B cell (primary cell): ENCODE results near the gene CACNA2D1. TPM values are rescaled to one million over a fixed set of nuclear protein-coding genes. Genes with fewer than 3 reads are reported as not detected.

ENCODE experiments used
- ATAC-seq: fragments of 200-7000 bp; cut with Tn5 transposase; one replicate; pipeline ENCODE4 v1.10.0; 2021; ENCODE audit warnings: low read depth, mild to moderate bottlenecking, moderate number of reproducible peaks, moderate library complexity
- CTCF ChIA-PET: fragments of 350-600 bp; sonication (Branson Sonifier 250); formaldehyde crosslinking; loops from one replicate; lab custom pipeline; 2021; ENCODE audit warnings: antibody characterized with exemption, inconsistent platforms; lab: Charles Lee
- POLR2A ChIA-PET: fragments of 350-600 bp; sonication (Branson Sonifier 250); formaldehyde crosslinking; loops from one replicate; lab custom pipeline; 2021; ENCODE audit warnings: antibody characterized with exemption; lab: Charles Lee
- DNase-seq: peaks from one replicate; pipeline ENCODE4 v3.0.0; 2013
- H2AFZ ChIP-seq: 2 replicates; pipeline ENCODE4 v1.6.1; 2012; ENCODE audit warnings: mild to moderate bottlenecking, low read depth, low read length; ENCODE audit not compliant: insufficient read depth, poor library complexity, severe bottlenecking
- H3K27ac ChIP-seq, 2 donors: 1 replicate in 1 of 2; 2 replicates in 1 of 2; pipeline ENCODE4 v1.5.1; 2012 to 2013; ENCODE audit warnings: low read length in 2 of 2, mild to moderate bottlenecking in 2 of 2, moderate library complexity in 1 of 2
- H3K27me3 ChIP-seq, 4 experiments: fragments of 200-600 bp in 1 of 4; sonication (generic) in 1 of 4; replicated peaks in 1 of 4; 1 replicate in 2 of 4; 2 replicates in 2 of 4; pipeline versions ENCODE4 v1.6.1 to v1.7.0; 2013 to 2016; ENCODE audit warnings: low read length in 3 of 4, mild to moderate bottlenecking in 2 of 4, mixed read lengths in 1 of 4, moderate library complexity in 1 of 4; ENCODE audit not compliant: insufficient read depth in 4 of 4, control insufficient read depth in 3 of 4; ENCODE audit errors: control extremely low read depth in 1 of 4
- H3K36me3 ChIP-seq, 2 experiments: replicated peaks in 1 of 2; 1 replicate in 1 of 2; 2 replicates in 1 of 2; pipeline versions ENCODE4 v1.6.1 to v1.7.1; 2013; ENCODE audit warnings: low read length in 1 of 2; ENCODE audit not compliant: insufficient read depth in 2 of 2, control insufficient read depth in 1 of 2; ENCODE audit errors: control extremely low read depth in 1 of 2, extremely low read depth in 1 of 2
- H3K4me1 ChIP-seq, 2 donors: fragments of 200-600 bp in 1 of 2; sonication (generic) in 1 of 2; 1 replicate in 1 of 2; 2 replicates in 1 of 2; pipeline versions ENCODE4 v1.5.1 to v1.6.1; 2013 to 2017; ENCODE audit warnings: low read length in 2 of 2; ENCODE audit not compliant: control insufficient read depth in 2 of 2, insufficient read depth in 2 of 2
- H3K4me2 ChIP-seq: replicated peaks from 2 replicates; pipeline ENCODE3; 2012; ENCODE audit warnings: mild to moderate bottlenecking, low read depth, low read length; ENCODE audit not compliant: poor library complexity, severe bottlenecking
- H3K4me3 ChIP-seq, 5 experiments: fragments of 200-600 bp in 1 of 5; sonication (generic) in 1 of 5; 1 replicate in 3 of 5; 2 replicates in 2 of 5; pipeline versions ENCODE4 v1.5.1 to v1.7.0; 2011 to 2016; ENCODE audit warnings: low read length in 4 of 5, mild to moderate bottlenecking in 4 of 5, low read depth in 2 of 5, control low read depth in 1 of 5, moderate library complexity in 1 of 5; ENCODE audit not compliant: insufficient read depth in 1 of 5; ENCODE audit errors: control extremely low read depth in 1 of 5, extremely low read depth in 1 of 5
- H3K79me2 ChIP-seq: fragments of 200-600 bp; sonication (generic); one replicate; pipeline ENCODE4 v1.6.0; 2016; ENCODE audit warnings: low read length; ENCODE audit not compliant: control insufficient read depth, insufficient read depth
- H3K9ac ChIP-seq: fragments of 200-600 bp; sonication (generic); 2 replicates; pipeline ENCODE4 v1.6.1; 2017; ENCODE audit warnings: mild to moderate bottlenecking, low read length, moderate library complexity
- H3K9me3 ChIP-seq, 3 donors: one replicate each; pipeline versions ENCODE4 v1.6.1 to v1.7.1; 2013; ENCODE audit warnings: low read length in 2 of 3; ENCODE audit not compliant: control insufficient read depth in 2 of 3, insufficient read depth in 1 of 3; ENCODE audit errors: control extremely low read depth in 1 of 3
- H4K20me1 ChIP-seq: 2 replicates; pipeline ENCODE4 v1.6.0; 2012; ENCODE audit warnings: mild to moderate bottlenecking, low read length; ENCODE audit not compliant: insufficient read depth, control insufficient read depth, poor library complexity, severe bottlenecking
- H3K27ac Mint-ChIP-seq: one replicate; pipeline ENCODE4 v1.8.0; 2021; ENCODE audit warnings: mixed read lengths
- H3K27me3 Mint-ChIP-seq: one replicate; pipeline ENCODE4 v1.8.0; 2021; ENCODE audit warnings: mixed read lengths
- H3K4me1 Mint-ChIP-seq: one replicate; pipeline ENCODE4 v1.8.0; 2021; ENCODE audit warnings: mixed read lengths
- H3K4me3 Mint-ChIP-seq: one replicate; pipeline ENCODE4 v1.8.0; 2021; ENCODE audit warnings: mixed read lengths
- H3K9me3 Mint-ChIP-seq: one replicate; pipeline ENCODE4 v1.8.0; 2022; ENCODE audit warnings: mixed read lengths; ENCODE audit not compliant: insufficient read depth
- CTCF ChIP-seq: fragments of 200-600 bp; IDR thresholded peaks from one replicate; pipeline ENCODE4 v1.8.0; 2022; ENCODE audit warnings: antibody characterized with exemption, mild to moderate bottlenecking
- EZH2 ChIP-seq: IDR thresholded peaks from 2 replicates; pipeline ENCODE4 v1.6.1; 2012; ENCODE audit warnings: borderline replicate concordance, low read depth, mild to moderate bottlenecking, moderate library complexity, low read length; ENCODE audit not compliant: insufficient read depth, poor library complexity, severe bottlenecking
- WGBS: methylation state at CpG from one replicate; pipeline ENCODE4 v1.1.5; 2013; ENCODE audit warnings: missing lambda C conversion rate; ENCODE audit not compliant: insufficient coverage; 5-methylcytosine and 5-hydroxymethylcytosine counted together
- intact Hi-C: fragments of 100-400 bp; cut with micrococcal nuclease; formaldehyde crosslinking; loops from one replicate; pipeline ENCODE4 v1.10.0; 2022
- polyA plus RNA-seq: library from polyadenylated mRNA; depleted of rRNA; stranded (reverse); fragments of >200 nt; gene quantifications from 2 replicates; pipeline ENCODE4 v1.2.3, GENCODE V29; 2012
- total RNA-seq, 2 donors: library from RNA; stranded (reverse); fragments of 120-200 nt in 1 of 2; gene quantifications; 1 replicate in 1 of 2; 2 replicates in 1 of 2; pipeline versions ENCODE4 v1.2.3 to v1.2.4, GENCODE V29; 2013 to 2022

The CACNA2D1 gene
- total and polyA plus RNA-seq, 2 donors (not counting 1 experiment from before 2014, with no cell fraction given): not detected

DNA sequence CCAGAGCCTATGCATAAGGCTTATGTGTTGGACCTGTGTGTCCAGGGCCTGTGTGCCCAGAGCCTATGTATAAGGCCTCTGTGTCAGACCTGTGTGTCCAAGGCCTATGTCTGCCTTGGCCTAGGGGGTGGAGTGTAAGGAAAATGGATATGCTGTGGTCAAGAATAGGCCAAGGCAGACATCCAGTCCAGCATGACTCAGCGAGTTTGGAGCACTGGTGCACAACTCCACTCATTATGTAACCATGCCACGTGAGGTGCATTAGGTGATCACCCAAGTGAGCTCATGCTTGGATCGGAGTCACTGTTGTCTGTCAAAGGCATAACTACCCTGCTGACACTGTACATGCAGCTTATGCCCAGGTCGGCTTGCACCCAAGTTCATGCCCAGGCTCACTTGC, 238.9 kb downstream of the CACNA2D1 start:
- peaks cover 0 to 16% (median 0%) of the 10 kb centered on the region in 3 donors for H3K9me3 ChIP-seq
- no peak overlapping the region for H2AFZ ChIP-seq
- H3K4me2 ChIP-seq: no peak overlapping the region
- H3K79me2 ChIP-seq: no peaks in the 10 kb centered on the region
- WGBS: 82% methylated on average over 4 of the region's 4 CpGs
- no peak for TF ChIP-seq EZH2
- no peak for TF ChIP-seq CTCF
- intact Hi-C loops: no loop called here
- Mint-ChIP-seq H3K4me1 (no peaks in the 10 kb centered on the region), H3K27ac (no peak overlapping the region), H3K27me3 (no peaks in the 10 kb centered on the region), H3K9me3 (no peaks in the 10 kb centered on the region), H3K4me3 (no peak overlapping the region)
- no peaks in the 10 kb centered on the region for H4K20me1 ChIP-seq
- ATAC-seq (no peak), DNase-seq (no peak)
- H3K36me3 ChIP-seq: no peaks in the 10 kb centered on the region
- no peak overlapping the region for H3K27ac ChIP-seq
- POLR2A ChIA-PET: no interaction called here
- no peak overlapping the region for H3K4me3 ChIP-seq
- no peaks in the 10 kb centered on the region for H3K4me1 ChIP-seq
- H3K27me3 ChIP-seq: no peaks in the 10 kb centered on the region
- CTCF ChIA-PET: no interaction called here
- no peak overlapping the region for H3K9ac ChIP-seq

GRCh38 chr7:82202965-82203364, 240.6 kb downstream of the CACNA2D1 start:
- Histone ChIP-seq H3K9me3 (peaks cover 0 to 16% (median 0%) of the 10 kb centered on the region in 3 donors), H3K36me3 (no peaks in the 10 kb centered on the region), H3K9ac (no peak overlapping the region), H3K4me3 (no peak overlapping the region), H4K20me1 (no peaks in the 10 kb centered on the region), H3K27ac (no peak overlapping the region), H3K4me1 (no peaks in the 10 kb centered on the region), H2AFZ (no peak overlapping the region), H3K4me2 (no peak overlapping the region), H3K27me3 (no peaks in the 10 kb centered on the region), H3K79me2 (no peaks in the 10 kb centered on the region)
- POLR2A ChIA-PET: no interaction called here
- no peak for ATAC-seq
- no peak for DNase-seq
- H3K27me3 Mint-ChIP-seq: no peaks in the 10 kb centered on the region
- no peak overlapping the region for H3K27ac Mint-ChIP-seq
- H3K9me3 Mint-ChIP-seq: no peaks in the 10 kb centered on the region
- intact Hi-C loops: no loop called here
- no peaks in the 10 kb centered on the region for H3K4me1 Mint-ChIP-seq
- WGBS: 94% methylated on average over 9 of the region's 9 CpGs
- CTCF ChIA-PET: no interaction called here
- TF ChIP-seq CTCF (no peak), EZH2 (no peak)
- H3K4me3 Mint-ChIP-seq: no peak overlapping the region
